Lung (tissue), 12 donors: ENCODE results near the gene CCR9. TPM values are rescaled to one million over a fixed set of nuclear protein-coding genes. Genes with fewer than 3 reads are reported as not detected.
A peak's percentile ranks its signal among the peaks of the same experiment; 100 is the strongest.

Source experiments
- ATAC-seq: fragments of 200-7000 bp; cut with Tn5 transposase; one replicate; pipeline ENCODE4 v1.9.1; 2020; ENCODE audit warnings: moderate number of reproducible peaks; ENCODE audit not compliant: insufficient read depth, low FRiP score
- DNase-seq, 3 donors: peaks; one replicate each; pipeline ENCODE4 v3.0.0-alpha.2; 2013 to 2017
- H3K27ac ChIP-seq, 2 donors: one replicate each; pipeline ENCODE4 v1.5.1; 2013; ENCODE audit warnings: mild to moderate bottlenecking in 2 of 2, moderate library complexity in 2 of 2, control low read depth in 1 of 2, inconsistent platforms in 1 of 2, low read depth in 1 of 2, low read length in 1 of 2
- H3K27me3 ChIP-seq, 3 donors: one replicate each; pipeline ENCODE4 v1.5.1; 2013; ENCODE audit warnings: low read length in 2 of 3; ENCODE audit not compliant: control insufficient read depth in 3 of 3, insufficient read depth in 3 of 3
- H3K36me3 ChIP-seq, 4 donors: one replicate each; pipeline ENCODE4 v1.5.1; 2013; ENCODE audit warnings: low read length in 4 of 4, mild to moderate bottlenecking in 1 of 4, moderate library complexity in 1 of 4; ENCODE audit not compliant: control insufficient read depth in 4 of 4, insufficient read depth in 4 of 4
- H3K4me1 ChIP-seq, 5 donors: one replicate each; pipeline ENCODE4 v1.5.1; 2013; ENCODE audit warnings: low read length in 5 of 5, mild to moderate bottlenecking in 2 of 5, moderate library complexity in 1 of 5; ENCODE audit not compliant: control insufficient read depth in 5 of 5, insufficient read depth in 5 of 5
- H3K4me3 ChIP-seq: one replicate; pipeline ENCODE4 v1.5.1; 2013; ENCODE audit warnings: mild to moderate bottlenecking, control low read depth, moderate library complexity
- H3K9ac ChIP-seq, 2 donors: one replicate each; pipeline ENCODE4 v1.5.1; 2013; ENCODE audit warnings: low read length in 2 of 2, control low read depth in 1 of 2; ENCODE audit not compliant: insufficient read depth in 1 of 2
- H3K9me3 ChIP-seq, 4 donors: one replicate each; pipeline ENCODE4 v1.5.1; 2013; ENCODE audit warnings: low read length in 3 of 4, mild to moderate bottlenecking in 1 of 4, moderate library complexity in 1 of 4; ENCODE audit not compliant: control insufficient read depth in 4 of 4, insufficient read depth in 3 of 4
- WGBS, 2 donors: extraction: QIAGEN DNeasy Blood & Tissue Kit; methylation state at CpG; one replicate each; pipeline ENCODE4 v1.1.7; 2013; 5-methylcytosine and 5-hydroxymethylcytosine counted together
- polyA plus RNA-seq, 2 donors: library from polyadenylated mRNA; stranded (reverse); fragments of 200-250 nt; gene quantifications; one replicate each; pipeline ENCODE4 v1.2.1, GENCODE V29; 2013
- total RNA-seq, 2 donors: library from RNA; depleted of rRNA in 1 of 2; stranded (reverse); fragments of >200 nt in 1 of 2; gene quantifications; one replicate each; pipeline ENCODE4 v1.2.1, GENCODE V29; 2014 to 2021
- TF ChIP-seq, protein P1 (sequence below): IDR thresholded peaks from 2 replicates; pipeline ENCODE4 v1.5.1; 2012; ENCODE audit warnings: mild to moderate bottlenecking; ENCODE audit errors: control extremely low read depth, extremely low read depth
- donor health status: control.
- donor health status: control.
- donor health status: Bipolar disorder and iron deficiency.
- donor health status: healthy.
- donor health status: DM: yes; HTN: yes; CAD: no.

The CCR9 gene
- total and polyA plus RNA-seq, 4 donors: 0.09 to 0.46 TPM; not detected in 2

DNA sequence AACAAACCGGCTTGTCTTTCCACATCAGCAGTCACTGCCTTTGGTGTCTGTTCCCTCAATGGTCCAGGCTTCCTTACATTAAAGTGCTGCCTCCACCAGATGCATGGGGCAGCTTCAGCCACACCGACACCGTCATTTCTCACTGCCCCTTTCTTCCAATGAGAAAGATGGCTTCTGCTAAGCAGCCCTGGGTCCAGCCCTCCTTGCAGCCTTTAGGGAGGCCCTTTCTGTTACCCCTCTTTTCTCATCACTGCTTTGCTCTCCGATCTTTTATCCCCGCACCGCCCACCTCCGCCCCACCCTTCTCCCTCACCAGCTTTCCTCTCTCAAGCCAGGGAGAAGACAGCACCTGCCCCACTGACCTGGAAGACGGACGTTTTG is 28.7 kb downstream of the CCR9 start:
- ATAC-seq (no peak), DNase-seq (no peak)
- H3K4me1 ChIP-seq: peaks cover 0 to 7% (median 0%) of the 10 kb centered on the region in 5 donors
- H3K4me3 ChIP-seq: no peak overlapping the region
- H3K9ac ChIP-seq: no peak overlapping the region
- no peaks in the 10 kb centered on the region for H3K27me3 ChIP-seq
- H3K27ac ChIP-seq: no peak overlapping the region
- no peaks in the 10 kb centered on the region for H3K9me3 ChIP-seq
- 87 to 89% methylated on average over 9 of the region's 9 CpGs for WGBS, 2 donors
- peaks cover 1 to 11% (median 3%) of the 10 kb centered on the region in 4 donors for H3K36me3 ChIP-seq
- TF ChIP-seq, protein P1, sequence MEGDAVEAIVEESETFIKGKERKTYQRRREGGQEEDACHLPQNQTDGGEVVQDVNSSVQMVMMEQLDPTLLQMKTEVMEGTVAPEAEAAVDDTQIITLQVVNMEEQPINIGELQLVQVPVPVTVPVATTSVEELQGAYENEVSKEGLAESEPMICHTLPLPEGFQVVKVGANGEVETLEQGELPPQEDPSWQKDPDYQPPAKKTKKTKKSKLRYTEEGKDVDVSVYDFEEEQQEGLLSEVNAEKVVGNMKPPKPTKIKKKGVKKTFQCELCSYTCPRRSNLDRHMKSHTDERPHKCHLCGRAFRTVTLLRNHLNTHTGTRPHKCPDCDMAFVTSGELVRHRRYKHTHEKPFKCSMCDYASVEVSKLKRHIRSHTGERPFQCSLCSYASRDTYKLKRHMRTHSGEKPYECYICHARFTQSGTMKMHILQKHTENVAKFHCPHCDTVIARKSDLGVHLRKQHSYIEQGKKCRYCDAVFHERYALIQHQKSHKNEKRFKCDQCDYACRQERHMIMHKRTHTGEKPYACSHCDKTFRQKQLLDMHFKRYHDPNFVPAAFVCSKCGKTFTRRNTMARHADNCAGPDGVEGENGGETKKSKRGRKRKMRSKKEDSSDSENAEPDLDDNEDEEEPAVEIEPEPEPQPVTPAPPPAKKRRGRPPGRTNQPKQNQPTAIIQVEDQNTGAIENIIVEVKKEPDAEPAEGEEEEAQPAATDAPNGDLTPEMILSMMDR: no peak

DNA sequence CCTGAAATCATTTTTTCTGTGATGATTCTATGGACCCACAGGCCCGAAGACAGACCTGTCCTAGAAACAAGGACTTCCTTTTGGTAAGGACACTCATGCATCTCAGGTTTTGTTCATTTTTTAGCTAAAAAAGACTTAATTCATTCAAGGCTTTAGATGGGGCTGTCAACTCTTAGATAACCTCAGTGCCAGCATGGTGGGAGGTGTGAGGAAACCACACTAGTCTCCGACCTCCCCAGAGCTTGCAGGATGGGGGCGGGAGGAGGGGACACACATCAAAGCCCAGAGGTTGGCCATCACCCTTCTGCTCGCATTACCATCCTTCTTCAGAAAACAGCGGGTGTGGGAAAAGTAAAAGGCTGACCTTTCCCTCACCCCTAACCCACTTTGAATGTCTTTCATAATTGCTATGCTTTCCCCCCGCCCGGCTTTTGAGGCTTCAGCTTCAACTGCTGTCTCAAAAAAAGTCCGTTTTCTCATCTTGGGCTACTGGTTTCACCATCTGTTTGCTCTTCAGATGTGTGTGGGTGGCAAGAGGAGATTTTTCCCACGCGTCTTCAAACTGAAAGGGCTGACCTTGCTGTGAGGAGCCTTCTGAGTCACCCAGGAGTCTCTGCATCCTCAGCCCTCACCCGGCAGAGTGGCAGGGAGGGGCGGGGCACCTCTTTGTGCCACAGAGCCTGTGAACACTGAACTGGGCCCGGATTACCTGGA is 29.3 kb downstream of the CCR9 start:
- TF ChIP-seq, protein P1: no peak
- peaks cover 0 to 15% (median 3%) of the 10 kb centered on the region in 4 donors for H3K36me3 ChIP-seq
- H3K9ac ChIP-seq: no peak overlapping the region
- H3K27ac ChIP-seq: no peak overlapping the region
- H3K9me3 ChIP-seq: no peaks in the 10 kb centered on the region
- H3K4me1 ChIP-seq: peaks cover 0 to 7% (median 0%) of the 10 kb centered on the region in 5 donors
- 49 to 65% methylated on average over 13 of the region's 13 CpGs for WGBS, 2 donors
- ATAC-seq: peak; percentile 80
- H3K27me3 ChIP-seq: no peaks in the 10 kb centered on the region
- peak in 2 of 3 donors; percentile 20 to 46 for DNase-seq
- H3K4me3 ChIP-seq: no peak overlapping the region

DNA sequence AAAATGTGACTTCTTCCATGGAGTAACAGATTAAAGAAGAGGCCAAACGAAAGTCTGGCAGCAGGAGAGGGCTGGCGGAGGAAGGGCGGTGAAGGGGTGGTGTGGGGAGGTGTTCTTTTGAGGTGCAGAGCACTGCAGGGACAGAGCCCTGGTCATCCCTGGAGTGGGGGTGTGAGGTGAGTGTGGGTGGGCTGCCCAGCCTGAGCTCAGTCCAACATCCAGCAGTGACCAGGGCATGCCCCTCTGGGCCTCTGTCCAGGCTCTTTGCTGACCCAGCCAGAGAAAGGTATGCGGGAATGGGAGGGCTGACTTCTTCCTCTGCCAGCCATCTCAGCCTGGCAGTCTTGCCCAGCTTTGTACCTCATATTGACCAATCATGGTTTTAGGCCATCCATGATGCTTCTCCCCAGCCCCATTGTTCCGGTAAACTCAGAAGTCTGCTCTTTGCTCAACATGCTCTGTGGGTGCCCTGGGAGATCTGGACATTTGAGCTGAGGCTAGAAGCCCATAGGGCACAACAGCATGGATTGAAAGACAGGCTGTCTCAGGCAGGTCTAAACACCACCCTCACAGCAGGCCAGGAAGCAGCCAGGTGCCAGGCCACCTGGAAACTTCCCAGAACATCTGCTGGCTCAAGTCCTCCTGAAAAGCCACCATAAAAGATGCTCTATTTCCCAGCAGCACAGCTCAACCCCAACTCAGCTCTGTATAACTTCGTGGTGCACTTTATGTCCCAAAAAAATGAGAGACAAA is 31.0 kb downstream of the CCR9 start:
- Histone ChIP-seq H3K4me1 (peaks cover 0 to 7% (median 0%) of the 10 kb centered on the region in 5 donors), H3K9ac (no peak overlapping the region), H3K27ac (no peak overlapping the region), H3K9me3 (no peaks in the 10 kb centered on the region), H3K36me3 (peaks cover 3 to 30% (median 8%) of the 10 kb centered on the region in 4 donors), H3K27me3 (no peaks in the 10 kb centered on the region), H3K4me3 (no peak overlapping the region)
- 88 to 92% methylated on average over 6 of the region's 6 CpGs for WGBS, 2 donors
- TF ChIP-seq, protein P1: no peak
- DNase-seq: no peak
- no peak for ATAC-seq
